CD4-positive, alpha-beta T cell (primary cell): ENCODE data around the gene SIGLEC5. TPM values are rescaled to one million over a fixed set of nuclear protein-coding genes. Genes with fewer than 3 reads are reported as not detected.
"Not testable (repeated sequence)": the region's sequence is repeated elsewhere in the genome, so short reads cannot be mapped to it uniquely, and the experiment has no call there.

Source experiments
- ATAC-seq: fragments of 200-7000 bp; cut with Tn5 transposase; one replicate; pipeline ENCODE4 v1.10.0; 2022; ENCODE audit warnings: mild to moderate bottlenecking; ENCODE audit not compliant: poor library complexity
- CTCF ChIA-PET: fragments of 350-600 bp; sonication (Branson Sonifier 250); formaldehyde crosslinking; loops from one replicate; lab custom pipeline; 2021; ENCODE audit warnings: antibody characterized with exemption, inconsistent platforms; lab: Charles Lee
- POLR2A ChIA-PET: fragments of 350-600 bp; sonication (Branson Sonifier 250); formaldehyde crosslinking; loops from one replicate; lab custom pipeline; 2021; ENCODE audit warnings: antibody characterized with exemption, inconsistent platforms; lab: Charles Lee
- DNase-seq, 14 experiments: peaks; one replicate each; pipeline ENCODE4 v3.0.0-alpha.2; 2013 to 2020; ENCODE audit warnings: mixed read lengths in 2 of 14
- H3K27ac ChIP-seq, 2 donors: one replicate each; pipeline versions ENCODE4 v1.5.1 to v1.7.0; 2013; ENCODE audit warnings: low read length in 2 of 2, low read depth in 1 of 2, mild to moderate bottlenecking in 1 of 2
- H3K27me3 ChIP-seq, 2 experiments: 1 replicate in 1 of 2; 2 replicates in 1 of 2; pipeline versions ENCODE4 v1.6.1 to v1.7.0; 2013; ENCODE audit warnings: low read length in 2 of 2, control low read depth in 1 of 2, mild to moderate bottlenecking in 1 of 2, moderate library complexity in 1 of 2; ENCODE audit not compliant: insufficient read depth in 2 of 2, control insufficient read depth in 1 of 2
- H3K36me3 ChIP-seq: one replicate; pipeline ENCODE4 v1.6.1; 2013; ENCODE audit warnings: low read length, control low read depth; ENCODE audit not compliant: insufficient read depth
- H3K4me1 ChIP-seq: one replicate; pipeline ENCODE4 v1.6.1; 2013; ENCODE audit warnings: low read length, control low read depth; ENCODE audit not compliant: insufficient read depth
- H3K4me3 ChIP-seq: one replicate; pipeline ENCODE4 v1.5.1; 2013; ENCODE audit warnings: mild to moderate bottlenecking, low read length, moderate library complexity
- H3K9me3 ChIP-seq, 2 experiments: 1 replicate in 1 of 2; 2 replicates in 1 of 2; pipeline versions ENCODE4 v1.6.1 to v1.7.0; 2013; ENCODE audit warnings: low read length in 2 of 2, mild to moderate bottlenecking in 2 of 2, control low read depth in 1 of 2, moderate library complexity in 1 of 2; ENCODE audit not compliant: control insufficient read depth in 1 of 2, insufficient read depth in 1 of 2
- H3K27ac Mint-ChIP-seq: one replicate; pipeline ENCODE4 v1.8.0; 2020; ENCODE audit warnings: mixed read lengths
- H3K27me3 Mint-ChIP-seq: one replicate; pipeline ENCODE4 v1.8.0; 2021; ENCODE audit warnings: mixed read lengths
- H3K36me3 Mint-ChIP-seq: one replicate; pipeline ENCODE4 v1.8.0; 2021; ENCODE audit warnings: low read depth, mixed read lengths
- H3K4me1 Mint-ChIP-seq: one replicate; pipeline ENCODE4 v1.8.0; 2021; ENCODE audit warnings: low read depth, mixed read lengths
- H3K4me3 Mint-ChIP-seq: one replicate; pipeline ENCODE4 v1.8.0; 2020; ENCODE audit warnings: mild to moderate bottlenecking, mixed read lengths
- H3K9me3 Mint-ChIP-seq: one replicate; pipeline ENCODE4 v1.8.0; 2020; ENCODE audit warnings: mixed read lengths
- intact Hi-C, 2 experiments: fragments of 100-400 bp; cut with DNase I in 1 of 2; cut with micrococcal nuclease in 1 of 2; formaldehyde crosslinking; loops; one replicate each; pipeline versions ENCODE4 v1.15.1 to v1.9.0; 2023 to 2025; cut with DNase I, micrococcal nuclease
- total RNA-seq, 174 experiments: library from RNA in 2 of 174; stranded (reverse) in 2 of 174; gene quantifications; one replicate each; pipeline ENCODE4 v1.2.3 and lab custom pipeline; 2021 to 2026
- TF ChIP-seq, protein P1 (sequence below): fragments of 200-600 bp; IDR thresholded peaks from one replicate; pipeline ENCODE4 v1.8.0; 2022; ENCODE audit warnings: antibody characterized with exemption, mild to moderate bottlenecking

The SIGLEC5 gene
- total RNA-seq, 2 experiments from 2014 or later: not detected

DNA sequence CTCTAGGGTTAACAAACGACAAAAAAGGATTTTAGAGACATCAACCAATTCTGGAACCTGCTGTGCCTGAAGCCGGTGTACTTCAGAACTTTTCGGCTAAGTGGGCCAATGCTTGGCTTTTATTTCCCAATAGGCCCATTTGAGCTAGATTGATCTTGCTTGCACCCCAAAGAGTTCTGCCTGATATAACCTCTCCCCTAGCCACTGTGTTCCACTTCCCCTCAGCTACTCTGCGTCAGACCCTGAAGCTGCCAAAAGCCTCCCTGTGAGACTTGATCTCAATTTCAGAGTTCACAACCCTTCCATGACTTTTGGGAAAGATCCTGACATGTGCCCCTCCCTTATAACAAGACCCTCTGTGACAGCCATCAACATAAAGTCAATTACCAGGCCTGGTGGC, 22.1 kb upstream of the SIGLEC5 start:
- H3K9me3 Mint-ChIP-seq: no peaks in the 10 kb centered on the region
- ATAC-seq (no peak), DNase-seq (no peak)
- H3K36me3 Mint-ChIP-seq: no peaks in the 10 kb centered on the region
- no peak overlapping the region for H3K27ac Mint-ChIP-seq
- ChIA-PET POLR2A (no interaction called here), CTCF (no interaction called here)
- peaks cover 3% of the 10 kb centered on the region for H3K4me1 ChIP-seq
- peaks cover 50% of the 10 kb centered on the region for H3K27me3 Mint-ChIP-seq
- no peak overlapping the region for H3K4me3 Mint-ChIP-seq
- peaks cover 4% of the 10 kb centered on the region for H3K4me1 Mint-ChIP-seq
- no peak overlapping the region for H3K27ac ChIP-seq
- TF ChIP-seq, protein P1, sequence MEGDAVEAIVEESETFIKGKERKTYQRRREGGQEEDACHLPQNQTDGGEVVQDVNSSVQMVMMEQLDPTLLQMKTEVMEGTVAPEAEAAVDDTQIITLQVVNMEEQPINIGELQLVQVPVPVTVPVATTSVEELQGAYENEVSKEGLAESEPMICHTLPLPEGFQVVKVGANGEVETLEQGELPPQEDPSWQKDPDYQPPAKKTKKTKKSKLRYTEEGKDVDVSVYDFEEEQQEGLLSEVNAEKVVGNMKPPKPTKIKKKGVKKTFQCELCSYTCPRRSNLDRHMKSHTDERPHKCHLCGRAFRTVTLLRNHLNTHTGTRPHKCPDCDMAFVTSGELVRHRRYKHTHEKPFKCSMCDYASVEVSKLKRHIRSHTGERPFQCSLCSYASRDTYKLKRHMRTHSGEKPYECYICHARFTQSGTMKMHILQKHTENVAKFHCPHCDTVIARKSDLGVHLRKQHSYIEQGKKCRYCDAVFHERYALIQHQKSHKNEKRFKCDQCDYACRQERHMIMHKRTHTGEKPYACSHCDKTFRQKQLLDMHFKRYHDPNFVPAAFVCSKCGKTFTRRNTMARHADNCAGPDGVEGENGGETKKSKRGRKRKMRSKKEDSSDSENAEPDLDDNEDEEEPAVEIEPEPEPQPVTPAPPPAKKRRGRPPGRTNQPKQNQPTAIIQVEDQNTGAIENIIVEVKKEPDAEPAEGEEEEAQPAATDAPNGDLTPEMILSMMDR: no peak
- H3K27me3 ChIP-seq: peaks cover 5 to 6% of the 10 kb centered on the region in 2 experiments
- H3K4me3 ChIP-seq: no peak overlapping the region
- intact Hi-C loops: no loop called here
- no peaks in the 10 kb centered on the region for H3K36me3 ChIP-seq
- no peaks in the 10 kb centered on the region for H3K9me3 ChIP-seq

DNA sequence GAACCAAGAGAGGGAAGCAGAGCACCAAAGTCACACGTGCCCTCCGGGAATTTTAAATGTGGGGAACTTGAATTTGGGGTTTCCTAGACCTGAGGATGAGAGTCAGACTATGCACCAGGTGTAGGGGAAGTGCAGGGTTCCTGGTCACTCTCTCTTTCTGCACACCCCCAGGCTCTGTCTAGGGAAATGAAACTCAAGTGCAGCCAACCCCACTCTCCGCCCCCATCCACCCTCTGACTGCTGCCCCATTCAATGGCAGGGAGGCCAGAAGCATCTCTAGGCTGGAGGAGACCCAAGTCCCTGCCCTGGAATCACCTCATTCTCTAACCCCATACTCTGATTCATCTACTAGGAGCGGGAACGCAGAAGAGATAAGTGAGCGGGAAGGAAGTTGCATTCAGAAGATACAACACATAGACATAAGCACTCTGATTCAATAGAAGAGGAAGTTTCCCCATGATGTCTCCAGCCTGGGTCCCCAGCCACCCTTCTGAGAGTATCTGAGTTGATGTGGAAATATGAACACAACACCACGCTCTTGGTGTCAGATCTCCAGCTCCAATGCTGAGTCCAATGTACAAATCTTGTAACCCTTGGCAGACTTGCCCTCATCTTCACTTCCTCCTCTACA, 21.1 kb upstream of the SIGLEC5 start:
- H3K36me3 Mint-ChIP-seq: no peaks in the 10 kb centered on the region
- no peaks in the 10 kb centered on the region for H3K9me3 Mint-ChIP-seq
- no peak overlapping the region for H3K4me3 Mint-ChIP-seq
- TF ChIP-seq, protein P1: no peak
- POLR2A ChIA-PET: no interaction called here
- ATAC-seq (no peak), DNase-seq (peak in 2 of 14 experiments; percentile 54 to 60)
- H3K27me3 Mint-ChIP-seq: peaks cover 51% of the 10 kb centered on the region
- Histone ChIP-seq H3K4me3 (no peak overlapping the region), H3K27me3 (peaks cover 5 to 6% of the 10 kb centered on the region in 2 experiments), H3K27ac (no peak overlapping the region), H3K4me1 (no peaks in the 10 kb centered on the region), H3K36me3 (no peaks in the 10 kb centered on the region), H3K9me3 (no peaks in the 10 kb centered on the region)
- H3K4me1 Mint-ChIP-seq: no peaks in the 10 kb centered on the region
- CTCF ChIA-PET: no interaction called here
- no peak overlapping the region for H3K27ac Mint-ChIP-seq
- intact Hi-C loops: no loop called here

- CTCF ChIA-PET: no interaction called here
- H3K36me3 ChIP-seq: no peaks in the 10 kb centered on the region
- Mint-ChIP-seq H3K36me3 (no peaks in the 10 kb centered on the region), H3K27ac (no peak overlapping the region), H3K4me3 (no peak overlapping the region), H3K4me1 (no peaks in the 10 kb centered on the region), H3K9me3 (no peaks in the 10 kb centered on the region), H3K27me3 (peaks cover 46% of the 10 kb centered on the region)
- intact Hi-C loops: no loop called here
- peaks cover 6 to 13% of the 10 kb centered on the region in 2 experiments for H3K27me3 ChIP-seq
- POLR2A ChIA-PET: no interaction called here
- TF ChIP-seq, protein P1: no peak
- no peaks in the 10 kb centered on the region for H3K4me1 ChIP-seq
- H3K9me3 ChIP-seq: peaks cover 0 to 4% of the 10 kb centered on the region in 2 experiments
- ATAC-seq (no peak), DNase-seq (no peak)
- H3K27ac ChIP-seq: no peak overlapping the region
- H3K4me3 ChIP-seq: no peak overlapping the region
These were observed 17.1 kb upstream of the SIGLEC5 start for GRCh38 chr19:51647318-51647717.

GRCh38 chr19:51646730-51647129, 16.5 kb upstream of the SIGLEC5 start, which contains the start of gene SIGLEC14:
Gene SIGLEC14, minus strand, starts transcription at chr19:51646825. Its CDS starts 66 bp downstream, at chr19:51646759.
- Histone ChIP-seq H3K4me3 (peak within 1 kb of the TSS; percentile 14), H3K27me3 (peaks cover 6 to 13% of the 10 kb centered on the region in 2 experiments)
- H3K27ac ChIP-seq, H3K9me3 Mint-ChIP-seq, H3K9me3 ChIP-seq, H3K36me3 Mint-ChIP-seq, H3K4me3 Mint-ChIP-seq, H3K4me1 Mint-ChIP-seq, H3K4me1 ChIP-seq, CTCF ChIA-PET, H3K27ac Mint-ChIP-seq, DNase-seq, intact Hi-C loops, ATAC-seq, H3K36me3 ChIP-seq, POLR2A ChIA-PET: not testable (repeated sequence)
- peaks cover 51% of the 10 kb centered on the region for H3K27me3 Mint-ChIP-seq
